Measurements from ENCODE around the gene STARD13. TPM values are rescaled to one million over a fixed set of nuclear protein-coding genes. Genes with fewer than 3 reads are reported as not detected.

STARD13 gene
- total RNA-seq, 1 donor from 2014 or later, result 23.6 TPM

DNA sequence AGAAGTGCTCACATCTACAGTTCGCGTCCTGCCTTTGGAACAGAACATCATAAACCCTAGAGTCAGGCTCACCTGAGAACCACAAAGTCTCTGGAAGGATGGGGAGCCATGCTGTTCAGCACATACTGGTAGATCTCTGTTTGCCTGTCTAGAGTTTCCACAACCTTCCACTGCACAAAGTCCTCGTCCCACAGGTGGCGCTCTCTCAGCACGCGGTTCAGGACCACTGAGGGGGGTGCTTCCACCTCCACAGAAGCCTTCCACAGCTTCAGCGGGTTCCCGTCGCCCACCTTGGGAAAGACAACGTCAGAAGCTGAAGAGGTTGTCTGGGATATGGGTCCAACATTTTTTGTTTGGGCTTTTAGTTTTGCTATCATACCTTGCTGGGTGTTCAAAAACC lies 175.8 kb downstream of the STARD13 start:
- no peak for DNase-seq (ENCODE audit: low read depth, low spot score)
- TF ChIP-seq, protein P1, sequence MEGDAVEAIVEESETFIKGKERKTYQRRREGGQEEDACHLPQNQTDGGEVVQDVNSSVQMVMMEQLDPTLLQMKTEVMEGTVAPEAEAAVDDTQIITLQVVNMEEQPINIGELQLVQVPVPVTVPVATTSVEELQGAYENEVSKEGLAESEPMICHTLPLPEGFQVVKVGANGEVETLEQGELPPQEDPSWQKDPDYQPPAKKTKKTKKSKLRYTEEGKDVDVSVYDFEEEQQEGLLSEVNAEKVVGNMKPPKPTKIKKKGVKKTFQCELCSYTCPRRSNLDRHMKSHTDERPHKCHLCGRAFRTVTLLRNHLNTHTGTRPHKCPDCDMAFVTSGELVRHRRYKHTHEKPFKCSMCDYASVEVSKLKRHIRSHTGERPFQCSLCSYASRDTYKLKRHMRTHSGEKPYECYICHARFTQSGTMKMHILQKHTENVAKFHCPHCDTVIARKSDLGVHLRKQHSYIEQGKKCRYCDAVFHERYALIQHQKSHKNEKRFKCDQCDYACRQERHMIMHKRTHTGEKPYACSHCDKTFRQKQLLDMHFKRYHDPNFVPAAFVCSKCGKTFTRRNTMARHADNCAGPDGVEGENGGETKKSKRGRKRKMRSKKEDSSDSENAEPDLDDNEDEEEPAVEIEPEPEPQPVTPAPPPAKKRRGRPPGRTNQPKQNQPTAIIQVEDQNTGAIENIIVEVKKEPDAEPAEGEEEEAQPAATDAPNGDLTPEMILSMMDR (conservative IDR thresholded peaks at IDR 0.05), result peak; percentile 20
- peaks cover 36% of the 10 kb centered on the region for H3K36me3 Mint-ChIP-seq (ENCODE audit: low read depth)
- H3K9me3 Mint-ChIP-seq, result no peaks in the 10 kb centered on the region
- H3K27me3 Mint-ChIP-seq (ENCODE audit: low read depth), result no peaks in the 10 kb centered on the region
- no peak overlapping the region for H3K27ac Mint-ChIP-seq (ENCODE audit: unreplicated experiment)
- H3K4me1 Mint-ChIP-seq, result no peaks in the 10 kb centered on the region
- no peak overlapping the region for H3K4me3 Mint-ChIP-seq

DNA sequence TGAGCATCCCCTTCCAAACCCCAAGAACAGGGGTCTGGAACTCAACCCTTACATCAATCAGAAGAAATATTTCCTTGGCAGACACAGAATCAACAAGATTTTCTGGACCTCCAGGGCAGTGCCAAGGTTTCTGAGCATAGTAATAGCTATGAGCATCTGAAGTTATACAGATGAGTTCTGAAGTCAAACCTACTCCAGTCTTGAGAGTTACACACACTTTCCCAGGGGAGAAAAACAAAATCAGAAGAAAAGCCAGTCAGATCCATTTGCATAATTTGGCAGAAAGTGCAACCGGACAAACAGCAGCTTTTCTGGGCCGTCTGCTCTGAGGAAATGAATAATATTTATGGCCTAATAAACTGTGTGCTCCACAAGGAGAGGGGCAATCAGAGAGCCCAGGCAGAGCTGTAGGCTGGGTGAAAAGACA lies 176.3 kb downstream of the STARD13 start:
- H3K36me3 Mint-ChIP-seq (ENCODE audit: low read depth), result peaks cover 38% of the 10 kb centered on the region
- no peak overlapping the region for H3K4me3 Mint-ChIP-seq
- TF ChIP-seq, protein P1 (conservative IDR thresholded peaks at IDR 0.05), result no peak
- no peaks in the 10 kb centered on the region for H3K9me3 Mint-ChIP-seq
- H3K27me3 Mint-ChIP-seq (ENCODE audit: low read depth), result no peaks in the 10 kb centered on the region
- H3K4me1 Mint-ChIP-seq, result no peaks in the 10 kb centered on the region
- DNase-seq (ENCODE audit: low read depth, low spot score), result no peak
- no peak overlapping the region for H3K27ac Mint-ChIP-seq (ENCODE audit: unreplicated experiment)

DNA sequence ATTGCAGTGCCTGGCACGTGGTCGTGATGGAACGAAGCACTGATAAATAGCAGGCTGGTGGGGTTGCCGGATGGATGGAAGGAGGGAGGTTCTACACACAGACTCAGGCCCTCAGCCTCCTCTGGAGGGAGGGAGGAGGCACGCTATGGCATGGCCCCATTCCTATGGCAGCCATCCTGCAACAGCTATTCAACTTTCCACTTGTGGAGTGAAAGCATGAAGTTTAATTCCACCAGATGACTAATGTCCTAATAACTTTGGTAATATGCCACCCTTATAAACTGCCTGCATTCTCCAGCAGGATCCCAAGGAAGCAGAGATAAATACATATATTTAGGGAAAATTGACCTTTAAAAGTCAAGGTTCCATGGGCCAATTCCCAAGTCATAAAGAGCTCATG lies 176.9 kb downstream of the STARD13 start:
- no peak for DNase-seq (ENCODE audit: low read depth, low spot score)
- Mint-ChIP-seq H3K27me3 (ENCODE audit: low read depth) (no peaks in the 10 kb centered on the region), H3K9me3 (no peaks in the 10 kb centered on the region), H3K4me3 (no peak overlapping the region), H3K27ac (ENCODE audit: unreplicated experiment) (no peak overlapping the region), H3K36me3 (ENCODE audit: low read depth) (peaks cover 38% of the 10 kb centered on the region), H3K4me1 (no peaks in the 10 kb centered on the region)
- TF ChIP-seq, protein P1 (conservative IDR thresholded peaks at IDR 0.05), result no peak

DNA sequence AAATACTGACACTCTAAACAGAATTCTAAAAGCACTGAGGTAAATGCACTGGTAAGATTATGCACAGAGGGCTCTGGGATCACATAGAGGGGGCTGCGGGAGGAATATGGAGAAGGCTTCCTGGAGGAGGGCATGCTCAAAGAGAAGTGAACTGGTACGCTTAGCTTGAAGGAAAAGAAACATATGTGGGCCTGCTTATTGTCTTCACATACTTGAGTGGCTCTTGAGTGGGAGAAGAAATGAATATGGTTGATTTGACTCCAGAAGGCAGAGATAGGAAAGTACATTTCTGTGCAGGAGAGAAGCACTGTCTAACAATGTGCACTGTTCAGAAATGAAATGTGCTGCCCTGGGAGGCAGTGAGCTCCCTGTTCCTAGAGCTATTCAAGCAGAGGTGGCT lies 178.2 kb downstream of the STARD13 start:
- Mint-ChIP-seq H3K27me3 (ENCODE audit: low read depth) (no peaks in the 10 kb centered on the region), H3K27ac (ENCODE audit: unreplicated experiment) (no peak overlapping the region), H3K4me1 (no peaks in the 10 kb centered on the region)

DNA sequence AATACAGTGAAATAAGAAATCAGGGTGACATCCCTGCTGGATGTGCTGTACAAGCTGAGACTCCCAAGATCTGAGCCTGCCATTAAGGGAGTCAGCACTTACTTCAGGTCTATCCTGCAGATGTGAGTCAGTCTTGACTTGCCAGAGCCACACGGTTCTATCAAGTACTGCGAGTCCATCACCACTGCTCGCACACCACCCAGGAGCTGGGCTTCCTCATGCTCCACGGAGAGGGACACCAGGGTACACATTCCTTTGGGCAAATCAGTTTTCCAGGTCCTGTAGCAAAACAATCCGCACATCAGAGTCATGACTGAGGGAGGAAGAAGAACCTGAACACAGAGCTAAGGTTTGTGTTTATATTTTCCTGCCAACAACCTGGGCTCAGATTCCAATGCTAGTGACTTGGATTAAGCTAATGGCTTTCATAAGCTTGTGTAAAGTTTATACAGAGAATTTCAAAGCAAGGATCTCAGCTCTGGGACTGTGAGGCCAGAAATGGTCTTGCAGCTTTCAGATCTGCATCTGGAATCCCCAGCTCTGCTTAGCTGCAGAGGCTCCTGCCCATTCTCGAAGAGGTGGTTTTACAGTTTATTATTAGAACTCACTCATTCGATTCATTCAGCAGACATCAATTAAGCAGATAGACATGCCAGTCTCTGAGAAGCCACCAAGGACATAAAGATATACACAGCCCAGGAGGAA lies 178.7 kb downstream of the STARD13 start:
- Mint-ChIP-seq H3K4me1 (no peaks in the 10 kb centered on the region), H3K27me3 (ENCODE audit: low read depth) (no peaks in the 10 kb centered on the region), H3K9me3 (no peaks in the 10 kb centered on the region), H3K4me3 (no peak overlapping the region), H3K27ac (ENCODE audit: unreplicated experiment) (no peak overlapping the region), H3K36me3 (ENCODE audit: low read depth) (peaks cover 30% of the 10 kb centered on the region)
- no peak for DNase-seq (ENCODE audit: low read depth, low spot score)
- TF ChIP-seq, protein P1 (conservative IDR thresholded peaks at IDR 0.05), result no peak

More for the DNA sequence above, 178.2 kb downstream of the STARD13 start:
- no peaks in the 10 kb centered on the region for H3K9me3 Mint-ChIP-seq
- TF ChIP-seq, protein P1 (conservative IDR thresholded peaks at IDR 0.05), result no peak
- H3K4me3 Mint-ChIP-seq, result no peak overlapping the region
- DNase-seq (ENCODE audit: low read depth, low spot score), result no peak
- peaks cover 34% of the 10 kb centered on the region for H3K36me3 Mint-ChIP-seq (ENCODE audit: low read depth)
